Erythroblast (primary cell): ENCODE data around the gene MTRF1.

Experiments used
- GATA1 ChIP-seq: IDR thresholded peaks from 2 replicates; pipeline ENCODE4 v1.6.1; 2011; ENCODE audit warnings: low read depth, mild to moderate bottlenecking, control low read depth, low read length, moderate library complexity
- POLR2A ChIP-seq: IDR thresholded peaks from 2 replicates; pipeline ENCODE4 v1.6.1; 2011; ENCODE audit warnings: mild to moderate bottlenecking, low read length

- peak; percentile 88 for TF ChIP-seq POLR2A
- no peak for TF ChIP-seq GATA1
These were observed 47.6 kb upstream of the MTRF1 start, which contains the start of gene NAA16 for GRCh38 chr13:41310963-41311405.
